Measurements from ENCODE around the gene UNC93A.
"Not testable (repeated sequence)": the region's sequence is repeated elsewhere in the genome, so short reads cannot be mapped to it uniquely, and the experiment has no call there.

UNC93A gene

GRCh38 chr6:167290786-167291622 is at the start of gene UNC93A:
Gene UNC93A (plus strand): TSS chr6:167291315. CDS start chr6:167291490, 175 bp downstream.
- DNase-seq, result no peak

- peak; percentile 46 for DNase-seq
Observed at GRCh38 chr6:167241321-167242134, 49.6 kb upstream of the UNC93A start.

- DNase-seq, result not testable (repeated sequence)
Observed at GRCh38 chr6:167242135-167242506, 49.0 kb upstream of the UNC93A start.

GRCh38 chr6:167242511-167243051 is 48.5 kb upstream of the UNC93A start:
- peak; percentile 34 for DNase-seq

GRCh38 chr6:167244064-167244960 is 46.8 kb upstream of the UNC93A start:
- DNase-seq, result no peak

- no peak for DNase-seq
Observed at GRCh38 chr6:167244991-167245390, 46.1 kb upstream of the UNC93A start.

GRCh38 chr6:167245591-167245990 is 45.5 kb upstream of the UNC93A start:
- no peak for DNase-seq

- no peak for DNase-seq
Observed at GRCh38 chr6:167247814-167248595, 43.1 kb upstream of the UNC93A start.

GRCh38 chr6:167248878-167249455 is 42.1 kb upstream of the UNC93A start:
- not testable (repeated sequence) for DNase-seq

GRCh38 chr6:167252271-167252670 is 38.8 kb upstream of the UNC93A start:
- no peak for DNase-seq

- no peak for DNase-seq
Observed at GRCh38 chr6:167255918-167256553, 35.1 kb upstream of the UNC93A start.

GRCh38 chr6:167258646-167259045 is 32.5 kb upstream of the UNC93A start:
- no peak for DNase-seq

GRCh38 chr6:167266057-167266829 is 24.9 kb upstream of the UNC93A start:
- DNase-seq, result not testable (repeated sequence)

- no peak for DNase-seq
Observed at GRCh38 chr6:167266830-167267555, 24.1 kb upstream of the UNC93A start.

- DNase-seq, result not testable (repeated sequence)
Observed at GRCh38 chr6:167267556-167267898, 23.6 kb upstream of the UNC93A start.

- no peak for DNase-seq
Observed at GRCh38 chr6:167267921-167268401, 23.2 kb upstream of the UNC93A start.

- no peak for DNase-seq
Observed at GRCh38 chr6:167268683-167269280, 22.3 kb upstream of the UNC93A start.

GRCh38 chr6:167270499-167271311 is 20.4 kb upstream of the UNC93A start:
- DNase-seq, result no peak
